Stimulated activated CD4-positive, alpha-beta T cell treated with anti-CD3 and anti-CD28 coated beads, Interleukin-15, amount 100 ng/mL, for 24 hours (primary cell): ENCODE results near the gene FAM227A.
A peak's percentile ranks its signal among the peaks of the same experiment; 100 is the strongest.
"Not testable (repeated sequence)": the region's sequence is repeated elsewhere in the genome, so short reads cannot be mapped to it uniquely, and the experiment has no call there.

ENCODE experiments used
- DNase-seq: peaks from one replicate; pipeline ENCODE4 v3.0.0-alpha.2; 2020

Gene FAM227A

DNA sequence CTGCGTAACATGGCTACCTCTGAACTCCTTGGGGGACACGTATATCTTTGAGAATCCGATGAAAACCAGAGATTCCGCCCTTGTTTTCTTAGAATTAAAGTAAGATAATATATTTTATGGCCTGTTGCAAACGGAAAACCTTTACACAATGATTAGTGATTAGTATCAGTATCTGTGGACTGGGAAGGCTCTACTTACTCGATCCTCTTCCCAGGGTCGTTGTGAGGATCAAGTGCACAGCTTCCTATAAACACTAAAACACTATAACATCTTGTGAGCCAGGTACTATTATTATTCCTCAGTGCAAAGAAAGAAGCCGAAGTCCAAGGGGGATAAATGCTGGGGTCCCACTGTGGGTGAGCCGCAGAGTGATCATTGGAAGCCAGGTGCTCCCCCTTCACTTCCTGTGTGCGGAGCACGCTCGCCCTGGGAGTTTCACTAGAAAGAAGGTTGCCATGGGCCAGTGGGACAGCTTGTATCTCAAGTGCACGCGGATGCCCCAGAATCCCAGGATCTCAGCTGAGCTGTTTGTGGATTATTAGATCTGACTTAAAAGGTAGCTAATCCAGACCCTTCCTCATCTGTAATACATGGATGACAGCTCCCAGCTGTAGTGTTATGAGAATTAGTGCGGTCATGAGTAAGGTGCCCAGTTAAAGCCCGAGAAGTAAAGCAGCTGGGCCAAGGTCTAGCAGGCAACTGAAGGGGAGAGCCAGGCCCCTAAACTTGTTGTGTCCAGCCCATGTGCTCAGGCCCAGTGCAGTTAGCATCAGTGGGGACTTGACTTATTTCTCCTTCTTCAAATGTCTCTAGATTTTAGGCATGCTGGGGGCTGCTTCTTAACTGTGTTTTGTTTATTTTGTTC, 1.1 kb upstream of the FAM227A start:
- DNase-seq = peak; percentile 60

DNA sequence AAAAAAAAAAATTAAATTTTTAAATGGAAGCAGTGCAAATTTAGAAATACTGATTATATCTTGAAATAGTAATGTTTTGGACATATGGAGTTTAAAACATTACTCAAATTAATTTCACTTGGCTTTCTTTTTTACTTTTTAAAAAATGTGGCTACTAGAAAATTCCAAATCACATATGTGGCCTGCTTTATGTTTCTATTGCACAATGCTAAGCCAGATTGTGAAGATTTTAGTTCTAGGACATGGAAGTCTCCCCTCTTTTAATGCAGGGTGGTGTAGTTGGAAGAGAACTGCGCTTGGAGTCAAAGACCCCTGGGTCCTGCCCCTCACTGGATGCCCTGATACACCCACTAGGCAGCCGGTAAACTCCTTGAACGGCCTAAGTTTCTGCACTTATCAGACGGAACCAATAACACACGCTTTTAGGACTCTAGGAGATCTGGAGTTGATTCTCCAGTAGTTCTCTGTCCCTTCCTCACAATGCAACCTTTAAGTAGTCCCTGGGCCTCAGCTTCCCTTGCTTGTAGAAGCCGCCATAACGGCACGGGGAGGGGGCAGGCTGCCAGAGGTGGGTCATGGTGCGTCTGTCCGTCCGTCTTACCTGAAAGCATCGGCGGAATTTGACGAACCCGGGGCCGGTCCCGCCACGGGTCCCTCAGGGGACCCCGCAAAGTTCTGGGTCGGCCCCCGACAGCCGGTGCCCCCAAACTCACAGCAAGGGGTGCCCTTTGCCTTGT, 505 bp downstream of the FAM227A start:
- no peak for DNase-seq

- no peak for DNase-seq
Observed at GRCh38 chr22:38653741-38654140, 2.5 kb downstream of the FAM227A start.

DNA sequence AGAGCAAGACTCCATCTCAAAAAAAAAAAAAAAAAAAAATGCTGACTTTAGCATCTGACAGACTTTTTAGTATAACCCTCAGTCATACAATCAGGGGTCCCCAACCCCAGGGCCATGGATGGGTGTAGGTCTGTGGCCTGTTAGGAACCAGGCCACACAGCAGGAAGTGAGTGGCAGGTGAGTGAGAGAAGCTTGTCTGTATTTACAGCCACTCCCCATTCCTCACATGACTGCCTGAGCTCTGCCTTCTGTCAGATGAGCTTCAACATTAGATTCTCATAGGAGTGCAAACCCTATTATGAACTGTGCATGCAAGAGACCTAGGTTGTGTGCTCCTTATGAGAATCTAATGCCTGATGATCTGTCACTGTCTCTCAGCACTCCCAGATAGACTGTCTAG, 3.3 kb downstream of the FAM227A start:
- no peak for DNase-seq

DNA sequence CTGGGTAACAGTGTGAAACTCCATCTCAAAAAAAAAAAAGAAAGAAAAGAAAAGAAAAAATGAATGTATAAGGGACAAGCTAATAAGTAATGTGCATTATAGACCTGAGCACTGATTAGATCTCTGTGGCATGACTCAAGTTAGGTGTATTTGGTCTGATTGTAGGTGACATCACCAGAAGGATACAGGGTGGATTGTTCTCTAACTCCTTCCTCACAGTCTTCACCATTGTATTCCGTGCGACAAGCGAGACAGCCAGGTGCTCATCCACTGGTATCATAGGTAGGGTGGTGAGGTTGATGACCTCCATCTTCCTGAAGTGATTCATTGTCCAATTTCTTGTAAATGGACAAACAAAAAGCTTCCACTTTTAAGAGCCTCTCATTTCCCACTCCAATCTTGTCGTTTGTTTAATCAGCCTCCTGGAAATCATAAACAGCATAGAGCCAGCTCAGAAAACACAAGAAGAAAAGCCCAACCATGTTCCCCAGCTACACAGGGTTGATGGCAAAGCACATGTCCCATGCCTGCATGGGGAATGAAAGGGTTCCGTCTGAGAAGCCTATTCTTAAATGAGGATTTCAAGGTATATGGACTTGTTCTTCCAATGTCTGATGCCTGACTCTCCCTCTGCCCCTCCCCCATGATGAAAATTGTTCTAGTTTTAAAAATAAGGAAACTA, 6.2 kb downstream of the FAM227A start:
- no peak for DNase-seq

DNA sequence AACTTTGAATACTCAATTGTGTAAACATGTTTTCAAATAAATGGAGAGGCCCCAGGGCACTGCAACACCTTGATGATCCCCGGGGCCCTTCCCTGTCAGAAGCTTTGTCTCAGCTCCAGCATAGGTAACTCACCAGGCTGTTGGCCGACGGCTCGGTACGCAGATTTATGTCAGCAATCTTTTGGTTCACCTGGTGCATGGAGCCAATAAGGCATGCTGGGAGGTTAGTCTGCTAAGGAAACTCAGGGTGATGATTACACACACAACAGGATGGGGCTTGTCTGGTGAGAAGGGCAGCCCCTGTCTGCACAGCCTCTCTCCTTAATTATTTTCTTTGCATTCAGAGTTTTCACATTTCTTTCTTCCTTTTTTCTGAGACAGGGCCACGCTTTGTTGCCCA, 10.8 kb downstream of the FAM227A start:
- no peak for DNase-seq

DNA sequence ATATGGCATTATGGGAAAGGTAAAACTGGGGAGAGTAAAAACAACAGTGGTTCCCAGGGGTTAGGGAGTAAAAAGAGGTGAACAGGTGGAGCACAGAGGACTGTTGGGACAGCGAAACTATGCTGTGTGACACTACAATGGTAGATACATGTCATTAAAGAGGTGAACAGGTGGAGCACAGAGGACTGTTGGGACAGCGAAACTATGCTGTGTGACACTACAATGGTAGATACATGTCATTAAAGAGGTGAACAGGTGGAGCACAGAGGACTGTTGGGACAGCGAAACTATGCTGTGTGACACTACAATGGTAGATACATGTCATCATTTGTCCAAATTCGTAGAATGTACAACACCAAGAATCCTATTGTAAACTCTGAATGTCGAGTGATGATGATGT, 11.9 kb downstream of the FAM227A start:
- not testable (repeated sequence) for DNase-seq

DNA sequence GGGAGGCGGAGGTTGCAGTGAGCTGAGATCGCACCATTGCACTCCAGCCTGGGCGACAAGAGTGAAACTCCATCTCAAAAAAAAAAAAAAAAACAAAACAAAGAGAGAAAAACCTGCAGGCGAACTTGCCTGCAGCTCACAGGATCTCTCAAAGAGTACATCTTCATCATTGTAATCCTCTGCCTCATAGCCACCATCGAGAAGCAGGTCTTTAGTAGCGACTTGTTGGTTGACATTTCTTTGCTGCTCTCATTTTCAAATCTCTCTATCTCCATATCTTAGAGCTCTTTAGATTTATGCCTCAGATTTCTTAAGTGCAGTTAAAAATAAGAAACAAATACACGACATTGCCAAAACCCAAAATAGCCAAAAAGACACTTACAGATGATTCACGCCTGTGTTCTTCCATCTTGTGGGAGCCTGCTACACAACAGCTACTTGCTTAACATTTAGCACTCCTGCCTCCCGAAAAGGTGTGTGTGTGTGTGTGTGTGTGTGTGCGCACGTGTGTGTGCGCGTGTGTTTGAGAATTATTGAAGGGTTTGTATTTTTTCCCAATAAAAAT, 14.6 kb downstream of the FAM227A start:
- DNase-seq = no peak

DNA sequence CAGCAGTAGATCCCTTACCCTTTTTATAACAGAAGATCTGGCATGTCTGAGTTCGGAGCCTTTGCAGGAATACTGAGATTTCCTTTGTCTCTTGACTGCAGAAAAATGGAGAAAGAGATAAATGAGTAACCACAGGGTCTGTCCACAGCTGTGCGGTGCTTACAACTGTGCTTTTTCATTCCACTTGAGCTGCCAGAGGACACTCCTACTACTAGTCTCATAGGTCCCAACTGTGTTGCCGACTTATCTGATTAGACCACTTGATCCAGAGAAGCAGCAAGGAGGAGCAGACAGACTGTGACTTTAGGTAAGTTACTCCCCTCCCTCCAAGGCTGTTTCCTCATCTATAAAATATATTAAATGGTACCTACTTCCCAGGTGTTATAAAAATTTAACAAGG, 17.5 kb downstream of the FAM227A start:
- DNase-seq = no peak

DNA sequence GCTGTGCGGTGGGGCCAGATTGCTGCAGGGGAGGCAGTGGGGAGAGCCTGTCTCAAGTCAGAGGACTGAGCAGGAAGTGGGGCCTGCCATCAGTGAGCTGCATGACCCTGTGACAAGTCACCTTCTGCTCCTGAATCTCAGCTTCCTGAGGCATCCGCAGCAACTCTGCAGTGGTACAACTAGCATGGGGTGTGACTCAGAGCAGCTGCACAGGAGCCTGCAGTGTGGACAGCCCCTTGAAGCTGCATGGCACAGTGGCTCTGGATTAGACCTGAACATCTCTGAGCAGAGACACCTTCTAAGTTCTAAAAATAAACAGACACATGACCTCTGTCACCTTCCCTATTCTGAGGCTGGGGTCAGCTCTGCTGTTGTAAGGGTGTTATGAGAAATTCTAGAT, 18.0 kb downstream of the FAM227A start:
- DNase-seq = no peak

- no peak for DNase-seq
Observed at GRCh38 chr22:38632528-38632927, 23.7 kb downstream of the FAM227A start.

GRCh38 chr22:38631724-38632123, 24.5 kb downstream of the FAM227A start:
- DNase-seq = no peak

- DNase-seq = no peak
Observed at GRCh38 chr22:38629108-38629507, 27.1 kb downstream of the FAM227A start.

GRCh38 chr22:38628444-38628843, 27.7 kb downstream of the FAM227A start:
- no peak for DNase-seq

GRCh38 chr22:38623351-38623750, 32.8 kb downstream of the FAM227A start:
- no peak for DNase-seq

DNA sequence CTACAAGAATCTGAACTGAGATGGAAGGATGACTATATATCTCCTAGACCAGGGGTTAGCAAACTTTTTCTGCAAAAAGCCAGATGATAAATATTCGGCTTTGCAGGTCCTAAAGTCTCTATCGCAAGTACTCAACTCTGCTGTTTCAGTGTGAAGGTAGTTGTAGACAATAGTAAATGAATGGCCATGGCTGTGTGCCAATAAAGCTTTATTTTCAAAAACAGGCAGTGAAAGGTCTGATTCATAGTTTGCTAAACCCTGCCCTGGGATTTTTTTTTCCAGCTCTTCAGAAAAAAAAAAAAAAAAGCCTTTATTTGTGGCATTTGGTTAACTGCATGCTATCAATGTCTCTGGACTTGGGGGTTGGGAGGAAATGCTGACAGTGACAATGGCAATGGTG, 37.5 kb downstream of the FAM227A start:
- DNase-seq = no peak

DNA sequence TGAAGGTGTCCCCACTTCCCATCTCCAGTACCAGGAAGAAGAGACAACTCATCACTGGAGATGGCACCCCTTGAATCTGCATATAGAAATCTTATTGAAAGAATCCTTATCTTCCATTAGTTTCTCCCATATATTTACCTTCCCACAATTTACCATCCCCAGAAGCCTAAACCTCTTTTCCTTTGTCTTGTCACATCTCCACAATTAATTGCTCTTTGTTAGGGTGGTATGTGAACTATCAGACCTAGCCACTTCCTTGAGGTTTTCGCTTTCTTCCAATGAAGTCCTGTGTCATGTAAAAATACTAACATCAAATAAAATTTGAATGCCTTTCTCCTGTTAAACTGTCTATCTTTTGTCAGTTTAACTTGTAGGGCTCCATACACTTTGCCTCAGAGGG, 37.9 kb downstream of the FAM227A start:
- DNase-seq = no peak

DNA sequence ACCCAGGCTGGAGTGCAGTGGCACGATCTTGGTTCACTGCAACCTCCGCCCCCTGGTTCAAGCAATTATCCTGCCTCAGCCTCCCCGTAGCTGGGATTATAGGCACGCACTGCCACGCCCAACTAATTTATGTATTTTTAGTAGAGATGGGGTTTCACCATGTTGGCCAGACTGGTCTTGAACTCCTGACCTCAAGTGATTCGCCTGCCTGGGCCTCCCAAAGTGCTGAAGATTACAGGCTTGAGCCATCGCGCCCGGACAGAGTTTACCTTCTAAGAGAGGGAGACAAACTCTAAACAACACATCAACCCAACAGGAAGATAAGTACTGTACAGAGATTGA, 41.2 kb downstream of the FAM227A start:
- DNase-seq = not testable (repeated sequence)

- no peak for DNase-seq
Observed at GRCh38 chr22:38614332-38615063, 41.7 kb downstream of the FAM227A start.

DNA sequence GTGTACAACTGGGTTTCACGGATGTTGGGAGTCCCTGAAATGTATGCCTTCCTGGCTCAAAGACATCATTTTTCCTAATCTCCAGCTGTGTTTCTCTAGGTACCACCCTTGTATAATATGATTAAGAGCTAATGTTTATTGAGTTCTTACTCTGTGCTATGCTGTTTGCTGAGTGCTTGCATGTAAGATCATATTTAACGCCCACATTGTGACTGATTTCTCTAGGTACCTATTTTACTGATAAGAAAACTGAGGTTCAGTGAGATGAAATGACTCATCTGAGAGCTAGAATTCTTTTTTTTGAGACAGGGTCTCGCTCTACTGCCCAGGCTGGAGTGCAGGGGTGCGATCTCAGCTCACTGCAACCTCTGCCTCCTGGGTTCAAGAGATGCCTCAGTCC, 42.6 kb downstream of the FAM227A start:
- no peak for DNase-seq

GRCh38 chr22:38612217-38613006, 43.8 kb downstream of the FAM227A start:
- no peak for DNase-seq

GRCh38 chr22:38611559-38611958, 44.6 kb downstream of the FAM227A start:
- no peak for DNase-seq
